ENCODE results near the gene ZNF32. TPM values are rescaled to one million over a fixed set of nuclear protein-coding genes. Genes with fewer than 3 reads are reported as not detected.

The ZNF32 gene
- total RNA-seq, 2 donors from 2014 or later: 56.1 to 56.5 TPM

- no peak for DNase-seq (ENCODE audit: low spot score)
- Histone ChIP-seq H3K36me3 (no peaks in the 10 kb centered on the region), H3K27me3 (no peaks in the 10 kb centered on the region), H3K27ac (no peak overlapping the region), H3K4me3 (no peak overlapping the region), H3K9me3 (no peaks in the 10 kb centered on the region), H3K4me1 (peaks cover 0 to 44% of the 10 kb centered on the region in 2 donors)
- TF ChIP-seq, protein P1, sequence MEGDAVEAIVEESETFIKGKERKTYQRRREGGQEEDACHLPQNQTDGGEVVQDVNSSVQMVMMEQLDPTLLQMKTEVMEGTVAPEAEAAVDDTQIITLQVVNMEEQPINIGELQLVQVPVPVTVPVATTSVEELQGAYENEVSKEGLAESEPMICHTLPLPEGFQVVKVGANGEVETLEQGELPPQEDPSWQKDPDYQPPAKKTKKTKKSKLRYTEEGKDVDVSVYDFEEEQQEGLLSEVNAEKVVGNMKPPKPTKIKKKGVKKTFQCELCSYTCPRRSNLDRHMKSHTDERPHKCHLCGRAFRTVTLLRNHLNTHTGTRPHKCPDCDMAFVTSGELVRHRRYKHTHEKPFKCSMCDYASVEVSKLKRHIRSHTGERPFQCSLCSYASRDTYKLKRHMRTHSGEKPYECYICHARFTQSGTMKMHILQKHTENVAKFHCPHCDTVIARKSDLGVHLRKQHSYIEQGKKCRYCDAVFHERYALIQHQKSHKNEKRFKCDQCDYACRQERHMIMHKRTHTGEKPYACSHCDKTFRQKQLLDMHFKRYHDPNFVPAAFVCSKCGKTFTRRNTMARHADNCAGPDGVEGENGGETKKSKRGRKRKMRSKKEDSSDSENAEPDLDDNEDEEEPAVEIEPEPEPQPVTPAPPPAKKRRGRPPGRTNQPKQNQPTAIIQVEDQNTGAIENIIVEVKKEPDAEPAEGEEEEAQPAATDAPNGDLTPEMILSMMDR (IDR thresholded peaks at IDR 0.05): no peak
Observed at GRCh38 chr10:43694526-43694925, 45.8 kb upstream of the ZNF32 start.

GRCh38 chr10:43693602-43694001, 44.9 kb upstream of the ZNF32 start:
- Histone ChIP-seq H3K9me3 (no peaks in the 10 kb centered on the region), H3K4me3 (no peak overlapping the region), H3K27me3 (no peaks in the 10 kb centered on the region), H3K27ac (no peak overlapping the region), H3K4me1 (peaks cover 0 to 41% of the 10 kb centered on the region in 2 donors), H3K36me3 (no peaks in the 10 kb centered on the region)
- no peak for DNase-seq (ENCODE audit: low spot score)
- TF ChIP-seq, protein P1 (IDR thresholded peaks at IDR 0.05): no peak

GRCh38 chr10:43692051-43692825, 43.6 kb upstream of the ZNF32 start:
- Histone ChIP-seq H3K36me3 (no peaks in the 10 kb centered on the region), H3K9me3 (no peaks in the 10 kb centered on the region), H3K4me3 (no peak overlapping the region), H3K27me3 (no peaks in the 10 kb centered on the region), H3K27ac (no peak overlapping the region), H3K4me1 (peaks cover 0 to 33% of the 10 kb centered on the region in 2 donors)
- TF ChIP-seq, protein P1 (IDR thresholded peaks at IDR 0.05): no peak
- no peak for DNase-seq (ENCODE audit: low spot score)

DNA sequence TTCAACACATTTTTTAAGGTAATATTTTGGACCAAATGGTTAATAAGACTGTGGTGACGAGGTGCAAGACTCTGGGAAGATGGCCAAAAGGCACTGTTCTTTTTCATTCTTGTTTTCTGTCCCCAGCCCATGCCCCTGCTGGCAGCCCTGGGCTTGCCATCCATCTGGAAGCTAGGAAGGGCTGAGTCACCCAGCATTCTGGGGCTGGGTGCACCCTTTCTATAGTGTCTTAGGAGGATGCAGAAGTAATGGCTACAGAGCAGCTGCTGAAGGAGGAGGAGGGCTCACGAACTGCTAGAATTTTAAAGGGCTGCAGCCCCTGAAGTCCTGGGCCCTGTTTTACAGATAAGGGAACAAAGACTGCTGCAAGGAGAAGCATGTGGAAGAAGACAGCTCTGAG, 42.8 kb upstream of the ZNF32 start:
- no peak overlapping the region for H3K27ac ChIP-seq
- no peaks in the 10 kb centered on the region for H3K36me3 ChIP-seq
- no peaks in the 10 kb centered on the region for H3K27me3 ChIP-seq
- no peak overlapping the region for H3K4me3 ChIP-seq
- H3K9me3 ChIP-seq: no peaks in the 10 kb centered on the region
- no peak for DNase-seq (ENCODE audit: low spot score)
- TF ChIP-seq, protein P1 (IDR thresholded peaks at IDR 0.05): no peak
- H3K4me1 ChIP-seq: peaks cover 0 to 33% of the 10 kb centered on the region in 2 donors

DNA sequence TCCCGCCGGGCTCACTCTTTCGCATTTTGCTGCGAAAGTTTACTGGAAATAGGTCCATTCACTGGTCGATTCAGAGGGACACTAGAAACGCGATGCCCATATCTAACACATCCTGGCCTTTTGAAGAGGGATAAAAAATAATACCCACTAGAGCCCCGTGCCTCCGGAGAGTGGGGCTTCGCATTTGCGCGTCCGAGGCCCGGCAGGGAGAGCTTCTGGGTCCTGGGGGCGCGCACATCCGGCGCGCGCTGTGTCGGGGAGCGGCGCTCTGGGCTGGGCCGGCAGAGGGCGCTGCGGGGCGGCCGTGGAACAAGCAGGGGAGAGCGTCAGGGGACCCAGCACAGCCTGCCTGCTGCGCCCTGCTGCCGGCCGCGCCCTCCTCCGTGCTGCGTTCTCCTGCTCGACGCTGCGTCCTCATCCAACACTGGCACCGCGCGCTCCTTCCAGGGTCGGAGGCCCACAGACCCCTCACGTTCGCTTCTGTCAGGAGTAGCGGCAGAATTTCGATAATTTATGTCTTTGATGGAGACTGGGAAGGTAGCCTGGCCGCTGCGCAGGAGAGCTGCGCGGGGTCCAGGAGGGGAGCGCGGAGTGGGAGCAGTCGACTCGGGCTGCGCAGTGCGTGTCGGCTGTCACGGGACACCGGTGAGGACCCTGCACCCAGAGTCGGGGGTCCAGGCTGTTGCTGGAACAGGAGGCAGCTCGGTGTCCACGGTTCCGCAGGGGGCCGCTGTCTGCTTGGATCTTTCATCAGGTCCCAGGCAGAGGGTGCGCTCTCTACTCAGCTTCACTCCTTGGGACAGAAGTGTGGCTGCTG, 41.5 kb upstream of the ZNF32 start:
- Histone ChIP-seq H3K27ac (peak overlapping the region; percentile 78 to 86), H3K36me3 (no peaks in the 10 kb centered on the region), H3K4me1 (peaks cover 0 to 36% of the 10 kb centered on the region in 2 donors), H3K9me3 (no peaks in the 10 kb centered on the region), H3K27me3 (no peaks in the 10 kb centered on the region), H3K4me3 (peak overlapping the region; percentile 40 to 63)
- DNase-seq (ENCODE audit: low spot score): peak; percentile 82
- TF ChIP-seq, protein P1 (IDR thresholded peaks at IDR 0.05): peak; percentile 90 to 91

Data from right atrium auricular region (tissue), 2 donors.